GM12864 (cell line): ENCODE measurements around the gene ZFC3H1.
A peak's percentile ranks its signal among the peaks of the same experiment; 100 is the strongest.
"Not testable (repeated sequence)": the region's sequence is repeated elsewhere in the genome, so short reads cannot be mapped to it uniquely, and the experiment has no call there.

ENCODE experiments used
- DNase-seq: peaks from one replicate; pipeline ENCODE4 v3.0.0-alpha.2; 2011; ENCODE audit warnings: low read depth
- H3K4me3 ChIP-seq: 2 replicates; pipeline ENCODE4 v1.5.1; 2011; ENCODE audit warnings: mild to moderate bottlenecking, low read depth, low read length, control low read depth
- TF ChIP-seq, protein P1 (sequence below): IDR thresholded peaks from 2 replicates; pipeline ENCODE4 v1.5.1; 2011; ENCODE audit warnings: low read depth, mild to moderate bottlenecking, moderate library complexity, low read length, control low read depth, inconsistent platforms; ENCODE audit errors: missing control alignments

ZFC3H1 gene

DNA sequence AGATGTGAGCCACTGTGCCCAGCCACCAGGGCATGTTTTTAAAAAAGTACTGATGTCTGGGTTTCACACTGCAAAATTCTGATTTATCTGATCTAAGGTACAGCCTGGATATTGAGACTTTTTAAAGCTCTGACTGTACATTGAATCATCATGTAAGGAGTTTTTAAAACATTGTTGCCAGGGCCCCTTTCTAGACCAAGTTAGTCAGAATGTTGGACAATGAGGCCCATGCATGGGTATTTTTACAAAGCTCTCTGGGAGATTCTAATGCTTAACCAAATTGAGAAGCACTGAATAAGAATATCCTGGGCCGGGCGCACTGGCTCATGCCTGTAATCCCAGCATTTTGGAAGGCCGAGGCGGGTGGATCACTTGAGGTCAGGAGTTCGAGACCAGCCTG, 38.9 kb upstream of the ZFC3H1 start:
- H3K4me3 ChIP-seq: no peak overlapping the region
- no peak for DNase-seq
- TF ChIP-seq, protein P1, sequence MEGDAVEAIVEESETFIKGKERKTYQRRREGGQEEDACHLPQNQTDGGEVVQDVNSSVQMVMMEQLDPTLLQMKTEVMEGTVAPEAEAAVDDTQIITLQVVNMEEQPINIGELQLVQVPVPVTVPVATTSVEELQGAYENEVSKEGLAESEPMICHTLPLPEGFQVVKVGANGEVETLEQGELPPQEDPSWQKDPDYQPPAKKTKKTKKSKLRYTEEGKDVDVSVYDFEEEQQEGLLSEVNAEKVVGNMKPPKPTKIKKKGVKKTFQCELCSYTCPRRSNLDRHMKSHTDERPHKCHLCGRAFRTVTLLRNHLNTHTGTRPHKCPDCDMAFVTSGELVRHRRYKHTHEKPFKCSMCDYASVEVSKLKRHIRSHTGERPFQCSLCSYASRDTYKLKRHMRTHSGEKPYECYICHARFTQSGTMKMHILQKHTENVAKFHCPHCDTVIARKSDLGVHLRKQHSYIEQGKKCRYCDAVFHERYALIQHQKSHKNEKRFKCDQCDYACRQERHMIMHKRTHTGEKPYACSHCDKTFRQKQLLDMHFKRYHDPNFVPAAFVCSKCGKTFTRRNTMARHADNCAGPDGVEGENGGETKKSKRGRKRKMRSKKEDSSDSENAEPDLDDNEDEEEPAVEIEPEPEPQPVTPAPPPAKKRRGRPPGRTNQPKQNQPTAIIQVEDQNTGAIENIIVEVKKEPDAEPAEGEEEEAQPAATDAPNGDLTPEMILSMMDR: no peak

DNA sequence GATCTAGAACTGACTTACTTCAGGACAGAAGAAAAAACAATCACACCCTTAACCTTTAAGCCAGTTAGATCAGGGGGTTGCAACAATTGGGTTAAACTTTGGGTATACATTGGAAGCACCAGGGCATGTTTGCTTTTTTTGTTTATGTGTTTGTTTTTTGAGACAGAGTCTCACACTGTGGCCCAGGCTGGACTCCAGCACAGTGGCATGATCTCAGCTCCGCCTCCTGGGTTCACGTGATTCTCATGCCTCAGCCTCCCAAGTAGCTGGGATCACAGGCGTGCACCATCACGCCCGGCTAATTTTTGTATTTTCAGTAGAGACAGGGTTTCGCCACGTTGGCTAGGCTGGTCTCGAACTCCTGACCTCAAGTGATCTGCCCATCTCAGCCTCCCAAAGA, 38.5 kb upstream of the ZFC3H1 start:
- H3K4me3 ChIP-seq, DNase-seq: not testable (repeated sequence)

DNA sequence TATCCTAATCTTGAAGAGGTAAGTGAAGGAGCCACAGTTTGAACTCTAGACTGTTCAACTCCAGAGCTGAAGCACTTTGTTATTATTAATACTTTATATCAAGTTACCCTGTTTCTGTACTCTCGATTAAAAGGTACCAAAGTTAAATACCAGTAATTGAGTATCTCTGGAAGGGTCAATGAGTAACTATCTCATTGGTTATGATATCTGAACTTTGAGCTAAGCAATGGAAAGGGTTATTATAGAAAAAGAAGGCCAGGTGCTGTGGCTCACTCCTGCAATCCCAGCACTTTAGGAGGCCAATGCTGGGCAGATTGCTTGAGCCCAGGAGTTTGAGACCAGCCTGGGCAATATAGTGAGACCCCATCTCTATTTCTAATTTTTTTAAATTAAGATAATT, 32.1 kb upstream of the ZFC3H1 start:
- no peak overlapping the region for H3K4me3 ChIP-seq
- TF ChIP-seq, protein P1: no peak
- no peak for DNase-seq

DNA sequence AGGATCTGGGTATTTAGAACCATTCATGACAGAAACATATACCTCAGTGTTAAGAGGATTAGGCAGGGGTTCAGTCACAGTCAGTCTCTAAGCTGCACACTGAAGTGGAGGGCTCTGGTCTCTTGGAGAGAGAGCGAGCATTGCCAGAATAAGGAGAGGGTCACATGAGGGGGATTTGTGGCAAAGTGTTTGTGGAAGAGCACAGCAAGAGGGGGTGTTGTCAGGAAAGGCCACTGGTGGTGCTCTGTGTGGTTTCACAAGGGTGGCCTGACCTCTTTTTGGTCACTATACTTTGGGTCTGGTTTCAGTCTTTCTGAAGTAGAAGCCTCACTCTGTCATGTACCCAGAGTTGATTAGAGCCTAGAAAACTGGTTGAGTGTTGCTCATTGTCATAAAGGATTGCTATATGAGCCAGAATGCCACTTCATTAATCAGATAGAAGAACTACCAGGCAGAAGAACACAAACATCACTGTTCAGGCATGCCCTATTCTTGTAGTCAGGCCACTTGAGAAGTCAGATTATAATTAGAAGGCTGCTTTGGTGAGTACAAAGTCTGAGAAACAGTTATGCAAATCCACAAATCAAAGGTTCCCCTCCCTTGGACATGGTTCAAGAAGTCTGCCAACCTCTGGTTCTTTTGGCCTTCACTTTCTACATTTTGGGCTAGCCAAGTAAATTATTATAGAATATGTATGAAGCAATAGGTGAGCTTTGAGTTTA, 30.6 kb upstream of the ZFC3H1 start:
- peak; percentile 55 for DNase-seq
- H3K4me3 ChIP-seq: no peak overlapping the region; the same call in 1 of the 2 replicates
- TF ChIP-seq, protein P1: no peak

DNA sequence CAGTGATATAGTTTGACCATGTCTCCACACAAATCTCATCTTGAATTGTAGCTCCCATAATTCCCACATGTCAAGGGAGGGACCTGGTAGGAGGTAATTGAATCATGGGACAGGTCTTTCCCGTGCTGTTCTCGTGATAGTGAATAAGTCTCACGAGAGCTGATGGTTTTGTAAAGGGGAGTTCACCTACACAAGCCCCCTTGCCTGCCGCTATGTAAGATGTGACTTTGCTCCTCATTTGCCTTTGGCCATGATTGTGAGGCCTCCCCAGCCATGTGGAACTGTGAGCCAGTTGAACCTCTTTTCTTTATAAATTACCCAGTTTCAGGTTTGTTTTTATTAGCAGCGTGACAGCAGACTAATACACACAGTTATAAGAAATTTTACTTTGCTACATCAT, 30.0 kb upstream of the ZFC3H1 start:
- H3K4me3 ChIP-seq, DNase-seq: not testable (repeated sequence)

DNA sequence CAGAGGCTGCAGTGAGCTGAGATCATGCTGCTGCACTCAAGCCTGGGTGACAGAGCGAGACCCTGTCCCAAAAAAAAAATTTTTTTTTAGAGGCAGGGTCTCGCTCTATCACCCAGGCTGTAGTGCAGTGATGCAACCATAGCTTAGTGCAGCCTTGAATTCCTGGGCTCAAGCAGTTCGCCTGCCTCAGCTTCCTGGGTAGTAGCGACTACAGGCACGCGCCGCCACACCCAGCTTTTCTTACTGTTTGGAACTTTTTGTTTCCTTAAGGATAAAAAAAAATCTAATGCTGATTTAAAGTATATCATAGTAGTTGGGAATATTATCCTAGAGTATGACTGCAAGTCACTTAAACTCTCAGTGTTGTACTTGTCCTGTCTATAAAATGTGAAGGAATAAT, 29.5 kb upstream of the ZFC3H1 start:
- no peak overlapping the region for H3K4me3 ChIP-seq
- no peak for DNase-seq
- TF ChIP-seq, protein P1: no peak

DNA sequence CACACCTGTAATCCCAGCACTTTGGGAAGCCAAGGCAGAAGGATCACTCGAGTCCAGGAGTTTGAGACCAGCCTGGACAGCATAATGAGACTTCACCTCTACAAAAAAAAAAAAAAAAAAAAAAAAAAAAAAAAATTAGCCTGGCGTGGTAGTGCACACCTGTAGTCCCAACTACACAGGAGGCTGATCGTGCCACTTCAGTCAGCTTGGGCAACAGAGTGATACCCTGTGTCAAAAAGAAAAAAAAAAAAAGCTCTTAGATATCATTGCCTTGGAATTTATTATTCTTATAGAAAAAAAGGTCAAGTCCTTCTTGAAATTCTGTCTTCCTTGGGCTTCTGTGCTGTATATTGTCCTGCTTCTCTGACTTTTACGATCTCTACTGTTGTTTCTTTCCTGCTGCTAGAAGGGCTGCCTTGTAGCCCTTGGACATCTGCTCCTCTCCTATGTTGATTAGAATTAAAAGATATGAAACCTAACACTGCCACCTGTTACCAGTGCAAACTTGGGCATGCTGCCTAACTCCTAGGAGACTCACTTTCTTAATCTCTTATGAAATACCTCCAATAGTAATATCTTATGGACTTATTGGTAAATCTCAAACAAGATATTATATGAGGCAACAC, 28.0 kb upstream of the ZFC3H1 start:
- H3K4me3 ChIP-seq: peak overlapping the region; percentile 23; the same call in 1 of the 2 replicates
- no peak for DNase-seq
- TF ChIP-seq, protein P1: no peak

DNA sequence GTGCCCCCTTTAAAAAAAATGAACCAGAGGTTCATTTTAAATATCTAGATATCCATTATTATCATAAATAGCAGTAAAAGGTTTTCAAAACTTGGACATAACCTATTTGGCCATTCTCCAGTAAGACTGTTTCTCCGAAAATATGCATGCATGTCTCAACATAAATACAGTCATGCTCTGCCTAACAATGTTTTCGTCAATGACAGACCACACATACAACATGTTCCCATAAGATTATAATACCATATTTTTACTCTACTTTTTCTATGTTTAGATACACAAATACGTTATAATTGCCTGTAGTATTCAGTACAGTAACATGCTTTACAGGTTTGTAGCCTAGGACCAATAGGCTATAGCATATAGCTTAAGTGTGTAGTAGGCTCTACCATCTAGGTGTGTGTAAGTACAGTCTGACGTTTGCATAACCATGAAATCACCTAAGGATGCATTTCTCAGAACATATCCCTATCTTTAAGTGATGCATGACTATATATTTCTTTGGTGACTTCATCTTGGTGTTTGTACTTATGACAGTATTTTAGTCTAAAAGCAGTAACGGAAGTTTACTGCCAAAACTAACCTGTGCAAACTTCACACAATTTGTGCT, 25.4 kb upstream of the ZFC3H1 start:
- peak overlapping the region; percentile 78 for H3K4me3 ChIP-seq
- TF ChIP-seq, protein P1: no peak
- no peak for DNase-seq

DNA sequence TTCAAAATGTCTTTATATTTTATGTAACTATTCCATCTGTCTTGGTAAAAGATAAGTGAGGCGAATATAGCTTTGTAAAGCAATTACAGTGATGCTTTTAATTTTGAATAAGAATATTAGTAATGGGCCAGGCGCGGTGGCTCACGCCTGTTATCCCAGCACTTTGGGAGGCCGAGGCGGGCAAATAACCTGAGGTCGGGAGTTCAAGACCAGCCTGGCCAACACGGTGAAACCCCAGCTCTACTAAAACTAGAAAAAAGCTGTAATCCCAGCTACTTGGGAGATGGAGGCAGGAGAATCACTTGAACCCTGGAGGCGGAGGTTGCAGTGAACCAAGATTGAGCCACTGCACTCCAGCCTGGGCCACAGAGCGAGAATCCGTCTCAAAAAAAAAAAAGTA, 23.5 kb upstream of the ZFC3H1 start:
- peak overlapping the region; percentile 78 for H3K4me3 ChIP-seq
- not testable (repeated sequence) for DNase-seq
